ENCODE results near the gene WDR88. TPM values are rescaled to one million over a fixed set of nuclear protein-coding genes. Genes with fewer than 3 reads are reported as not detected.

Gene WDR88
- total and polyA plus RNA-seq, 2 donors (not counting 3 experiments of a cell fraction or from before 2014, with no cell fraction given), result not detected

DNA sequence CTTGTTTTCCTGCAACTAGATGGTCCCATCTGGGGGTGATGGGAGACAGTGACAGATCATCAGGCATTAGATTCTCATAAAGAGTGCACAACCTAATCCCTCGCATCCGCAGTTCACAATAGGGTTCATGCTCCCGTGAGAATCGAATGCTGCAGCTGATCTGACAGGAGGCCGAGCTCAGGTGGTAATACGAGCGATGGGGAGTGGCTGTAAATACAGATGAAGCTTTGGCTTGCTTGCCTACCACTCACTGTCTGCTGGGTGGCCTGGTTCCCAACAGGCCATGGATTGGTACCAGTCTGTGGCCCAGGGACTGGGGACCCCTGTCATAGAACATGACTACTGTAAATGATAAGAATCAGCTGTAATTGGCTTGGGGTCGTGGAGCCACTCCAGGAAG lies 28.0 kb downstream of the WDR88 start:
- DNase-seq (ENCODE audit: low read depth, low spot score) (no peak), FAIRE-seq (no peak)
- no peak overlapping the region for H3K4me3 ChIP-seq (replicated peaks in 1 of 3; ENCODE audit: insufficient read depth in 1 of 3, low read depth in 1 of 3, low read length in 3 of 3)
- intact Hi-C loops (cut with micrococcal nuclease), result no loop called here
- no peak overlapping the region for H3K4me2 ChIP-seq (ENCODE audit: insufficient read depth, low read length)
- no peaks in the 10 kb centered on the region for H4K20me1 ChIP-seq (replicated peaks; ENCODE audit: control insufficient read depth, extremely low read depth, insufficient read depth, low read length)
- H3K9me3 ChIP-seq (replicated peaks; ENCODE audit: control insufficient read depth, insufficient read depth, low read length), result no peaks in the 10 kb centered on the region
- no peak overlapping the region for H2AFZ ChIP-seq (ENCODE audit: low read depth, low read length)
- H3K36me3 ChIP-seq (ENCODE audit: control insufficient read depth in 2 of 2, extremely low read depth in 1 of 2, insufficient read depth in 2 of 2, low read length in 2 of 2), result no peaks in the 10 kb centered on the region
- H3K27ac ChIP-seq (ENCODE audit: insufficient read depth, low read depth, low read length), result no peak overlapping the region
- dilution Hi-C loops (cut with MboI; ENCODE audit: extremely low pct_ligation_motif_present, low sequenced_read_pairs), result no loop called here
- H3K9ac ChIP-seq (replicated peaks; ENCODE audit: extremely low read depth, insufficient read depth, low read length), result no peak overlapping the region
- ChIA-PET CTCF (interaction anchor here (1.1 to 4.9 kb wide), 3 partner anchors 17 to 35 kb away, joined by 4 to 39 read pairs (median 5); no protein-coding TSS in a partner anchor), POLR2A (no interaction called here)
- BruUV-seq (replicated peaks), result no TSS peak
- TF ChIP-seq MYC (IDR thresholded peaks at IDR 0.05; ENCODE audit: low read depth, low read length) (no peak), GATA2 (IDR thresholded peaks at IDR 0.05; ENCODE audit: insufficient read depth, insufficient read length, low read depth, low read length) (no peak)
- TF ChIP-seq, protein P1, sequence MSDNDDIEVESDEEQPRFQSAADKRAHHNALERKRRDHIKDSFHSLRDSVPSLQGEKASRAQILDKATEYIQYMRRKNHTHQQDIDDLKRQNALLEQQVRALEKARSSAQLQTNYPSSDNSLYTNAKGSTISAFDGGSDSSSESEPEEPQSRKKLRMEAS (IDR thresholded peaks at IDR 0.05; ENCODE audit: insufficient read depth, insufficient read length), result no peak
- H3K27me3 ChIP-seq (ENCODE audit: control insufficient read depth in 2 of 2, insufficient read depth in 2 of 2, low read length in 2 of 2), result no peaks in the 10 kb centered on the region
- H3K79me2 ChIP-seq (ENCODE audit: control insufficient read depth, insufficient read depth, low read length), result no peaks in the 10 kb centered on the region
- H3K4me1 ChIP-seq (ENCODE audit: control insufficient read depth, extremely low read depth, insufficient read depth, low read length), result no peaks in the 10 kb centered on the region
- H3K9me1 ChIP-seq (replicated peaks; ENCODE audit: control insufficient read depth, extremely low read depth, insufficient read depth, low read length), result no peaks in the 10 kb centered on the region

DNA sequence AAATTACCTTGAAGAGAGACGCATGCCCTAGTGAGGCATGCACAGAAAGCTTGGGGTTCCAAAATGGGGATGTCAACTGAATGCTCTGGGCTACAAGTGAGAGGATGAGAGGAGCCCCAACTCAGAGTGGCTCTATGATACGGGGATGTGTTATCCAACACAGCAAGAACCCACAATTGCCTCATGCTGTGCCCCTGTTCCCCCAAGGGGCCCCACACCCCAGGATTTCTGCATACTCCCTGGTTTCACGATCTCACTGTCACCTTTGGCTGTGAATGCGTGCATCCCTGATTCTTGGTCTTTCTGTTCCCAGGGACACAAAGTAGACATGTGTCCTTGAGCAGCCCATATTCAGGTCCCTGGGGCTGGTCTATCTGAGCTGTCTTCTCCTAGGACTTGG lies 29.3 kb downstream of the WDR88 start:
- Histone ChIP-seq H3K9me1 (replicated peaks; ENCODE audit: control insufficient read depth, extremely low read depth, insufficient read depth, low read length) (no peaks in the 10 kb centered on the region), H3K79me2 (ENCODE audit: control insufficient read depth, insufficient read depth, low read length) (no peaks in the 10 kb centered on the region), H2AFZ (ENCODE audit: low read depth, low read length) (no peak overlapping the region), H4K20me1 (replicated peaks; ENCODE audit: control insufficient read depth, extremely low read depth, insufficient read depth, low read length) (no peaks in the 10 kb centered on the region), H3K36me3 (ENCODE audit: control insufficient read depth in 2 of 2, extremely low read depth in 1 of 2, insufficient read depth in 2 of 2, low read length in 2 of 2) (no peaks in the 10 kb centered on the region), H3K4me3 (replicated peaks in 1 of 3; ENCODE audit: insufficient read depth in 1 of 3, low read depth in 1 of 3, low read length in 3 of 3) (no peak overlapping the region), H3K4me1 (ENCODE audit: control insufficient read depth, extremely low read depth, insufficient read depth, low read length) (no peaks in the 10 kb centered on the region), H3K4me2 (ENCODE audit: insufficient read depth, low read length) (no peak overlapping the region), H3K27ac (ENCODE audit: insufficient read depth, low read depth, low read length) (no peak overlapping the region), H3K9me3 (replicated peaks; ENCODE audit: control insufficient read depth, insufficient read depth, low read length) (no peaks in the 10 kb centered on the region), H3K9ac (replicated peaks; ENCODE audit: extremely low read depth, insufficient read depth, low read length) (no peak overlapping the region), H3K27me3 (ENCODE audit: control insufficient read depth in 2 of 2, insufficient read depth in 2 of 2, low read length in 2 of 2) (no peaks in the 10 kb centered on the region)
- BruUV-seq (replicated peaks), result no TSS peak
- dilution Hi-C loops (cut with MboI; ENCODE audit: extremely low pct_ligation_motif_present, low sequenced_read_pairs), result no loop called here
- intact Hi-C loops (cut with micrococcal nuclease), result no loop called here
- ChIA-PET POLR2A (no interaction called here), CTCF (interaction anchor here (1.3 to 4.9 kb wide), 2 partner anchors 15 to 23 kb away, joined by 9 to 39 read pairs; no protein-coding TSS in a partner anchor)
- TF ChIP-seq EZH2 (IDR thresholded peaks at IDR 0.05; ENCODE audit: borderline replicate concordance, low read depth, low read length, severe bottlenecking) (no peak), GATA2 (IDR thresholded peaks at IDR 0.05; ENCODE audit: insufficient read depth, insufficient read length, low read depth, low read length) (no peak), POLR2AphosphoS5 (IDR thresholded peaks at IDR 0.05; ENCODE audit: insufficient read depth, low read depth, low read length) (no peak), JUN (IDR thresholded peaks at IDR 0.05; ENCODE audit: borderline replicate concordance, insufficient read depth, insufficient read length, low read depth) (no peak), FOS (IDR thresholded peaks at IDR 0.05; ENCODE audit: borderline replicate concordance, insufficient read depth, low read length) (no peak), MYC (IDR thresholded peaks at IDR 0.05; ENCODE audit: low read depth, low read length) (no peak), POLR2A (IDR thresholded peaks at IDR 0.05; ENCODE audit: low read depth, low read length) (no peak)
- TF ChIP-seq, protein P1 (IDR thresholded peaks at IDR 0.05; ENCODE audit: insufficient read depth, insufficient read length), result no peak
- TF ChIP-seq, protein P2, sequence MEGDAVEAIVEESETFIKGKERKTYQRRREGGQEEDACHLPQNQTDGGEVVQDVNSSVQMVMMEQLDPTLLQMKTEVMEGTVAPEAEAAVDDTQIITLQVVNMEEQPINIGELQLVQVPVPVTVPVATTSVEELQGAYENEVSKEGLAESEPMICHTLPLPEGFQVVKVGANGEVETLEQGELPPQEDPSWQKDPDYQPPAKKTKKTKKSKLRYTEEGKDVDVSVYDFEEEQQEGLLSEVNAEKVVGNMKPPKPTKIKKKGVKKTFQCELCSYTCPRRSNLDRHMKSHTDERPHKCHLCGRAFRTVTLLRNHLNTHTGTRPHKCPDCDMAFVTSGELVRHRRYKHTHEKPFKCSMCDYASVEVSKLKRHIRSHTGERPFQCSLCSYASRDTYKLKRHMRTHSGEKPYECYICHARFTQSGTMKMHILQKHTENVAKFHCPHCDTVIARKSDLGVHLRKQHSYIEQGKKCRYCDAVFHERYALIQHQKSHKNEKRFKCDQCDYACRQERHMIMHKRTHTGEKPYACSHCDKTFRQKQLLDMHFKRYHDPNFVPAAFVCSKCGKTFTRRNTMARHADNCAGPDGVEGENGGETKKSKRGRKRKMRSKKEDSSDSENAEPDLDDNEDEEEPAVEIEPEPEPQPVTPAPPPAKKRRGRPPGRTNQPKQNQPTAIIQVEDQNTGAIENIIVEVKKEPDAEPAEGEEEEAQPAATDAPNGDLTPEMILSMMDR (IDR thresholded peaks at IDR 0.05; ENCODE audit: extremely low read depth in 1 of 2, insufficient read depth in 1 of 2, low read depth in 1 of 2, low read length in 2 of 2), result no peak
- DNase-seq (ENCODE audit: low read depth, low spot score) (no peak), FAIRE-seq (no peak)
